OCI-LY7 (cell line): Measurements from ENCODE around the gene GRK3.

Experiments used
- EZH2phosphoT487 ChIP-seq: fragments of 200-600 bp; sonication (generic); IDR thresholded peaks from 2 replicates; pipeline ENCODE4 v1.6.1; 2018; ENCODE audit warnings: low read depth, borderline replicate concordance, mild to moderate bottlenecking, mixed run types, antibody characterized with exemption, low read length, moderate library complexity, mixed read lengths
- TF ChIP-seq, protein P1 (sequence below): fragments of 200-600 bp; sonication (generic); conservative IDR thresholded peaks from 2 replicates; pipeline ENCODE4 v1.5.1; 2014; ENCODE audit warnings: mild to moderate bottlenecking, antibody characterized with exemption, low read length, moderate library complexity, mixed read lengths

DNA sequence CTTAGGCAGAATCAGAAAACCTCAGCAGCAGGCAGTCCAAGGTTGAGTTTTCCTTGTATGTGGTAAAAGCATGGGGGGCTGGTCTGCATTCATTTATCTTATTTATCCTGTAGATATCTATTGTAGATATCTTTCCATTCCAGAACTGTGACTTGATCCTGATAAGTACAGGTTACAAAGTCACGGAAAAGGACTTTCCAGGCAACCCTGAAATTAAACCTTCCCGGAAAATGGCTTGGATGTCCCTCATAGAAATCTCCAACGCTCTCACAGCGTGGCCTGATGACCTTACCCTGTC lies 128.7 kb downstream of the GRK3 start:
- TF ChIP-seq, protein P1, sequence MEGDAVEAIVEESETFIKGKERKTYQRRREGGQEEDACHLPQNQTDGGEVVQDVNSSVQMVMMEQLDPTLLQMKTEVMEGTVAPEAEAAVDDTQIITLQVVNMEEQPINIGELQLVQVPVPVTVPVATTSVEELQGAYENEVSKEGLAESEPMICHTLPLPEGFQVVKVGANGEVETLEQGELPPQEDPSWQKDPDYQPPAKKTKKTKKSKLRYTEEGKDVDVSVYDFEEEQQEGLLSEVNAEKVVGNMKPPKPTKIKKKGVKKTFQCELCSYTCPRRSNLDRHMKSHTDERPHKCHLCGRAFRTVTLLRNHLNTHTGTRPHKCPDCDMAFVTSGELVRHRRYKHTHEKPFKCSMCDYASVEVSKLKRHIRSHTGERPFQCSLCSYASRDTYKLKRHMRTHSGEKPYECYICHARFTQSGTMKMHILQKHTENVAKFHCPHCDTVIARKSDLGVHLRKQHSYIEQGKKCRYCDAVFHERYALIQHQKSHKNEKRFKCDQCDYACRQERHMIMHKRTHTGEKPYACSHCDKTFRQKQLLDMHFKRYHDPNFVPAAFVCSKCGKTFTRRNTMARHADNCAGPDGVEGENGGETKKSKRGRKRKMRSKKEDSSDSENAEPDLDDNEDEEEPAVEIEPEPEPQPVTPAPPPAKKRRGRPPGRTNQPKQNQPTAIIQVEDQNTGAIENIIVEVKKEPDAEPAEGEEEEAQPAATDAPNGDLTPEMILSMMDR: no peak
- no peak for TF ChIP-seq EZH2phosphoT487
